Stimulated activated CD4-positive, alpha-beta T cell treated with anti-CD3 and anti-CD28 coated beads, Interleukin-4, amount 100 ng/mL, for 48 hours (primary cell): ENCODE data around the gene MRPL10.
A peak's percentile ranks its signal among the peaks of the same experiment; 100 is the strongest.

Source experiments
- DNase-seq, 2 donors: peaks; one replicate each; pipeline ENCODE4 v3.0.0-alpha.2; 2020; ENCODE audit warnings: low read depth in 2 of 2

MRPL10 gene

GRCh38 chr17:47813512-47814031, 17.8 kb downstream of the MRPL10 start:
- no peak for DNase-seq

- no peak for DNase-seq
Measured at GRCh38 chr17:47813077-47813476, 18.3 kb downstream of the MRPL10 start.

DNA sequence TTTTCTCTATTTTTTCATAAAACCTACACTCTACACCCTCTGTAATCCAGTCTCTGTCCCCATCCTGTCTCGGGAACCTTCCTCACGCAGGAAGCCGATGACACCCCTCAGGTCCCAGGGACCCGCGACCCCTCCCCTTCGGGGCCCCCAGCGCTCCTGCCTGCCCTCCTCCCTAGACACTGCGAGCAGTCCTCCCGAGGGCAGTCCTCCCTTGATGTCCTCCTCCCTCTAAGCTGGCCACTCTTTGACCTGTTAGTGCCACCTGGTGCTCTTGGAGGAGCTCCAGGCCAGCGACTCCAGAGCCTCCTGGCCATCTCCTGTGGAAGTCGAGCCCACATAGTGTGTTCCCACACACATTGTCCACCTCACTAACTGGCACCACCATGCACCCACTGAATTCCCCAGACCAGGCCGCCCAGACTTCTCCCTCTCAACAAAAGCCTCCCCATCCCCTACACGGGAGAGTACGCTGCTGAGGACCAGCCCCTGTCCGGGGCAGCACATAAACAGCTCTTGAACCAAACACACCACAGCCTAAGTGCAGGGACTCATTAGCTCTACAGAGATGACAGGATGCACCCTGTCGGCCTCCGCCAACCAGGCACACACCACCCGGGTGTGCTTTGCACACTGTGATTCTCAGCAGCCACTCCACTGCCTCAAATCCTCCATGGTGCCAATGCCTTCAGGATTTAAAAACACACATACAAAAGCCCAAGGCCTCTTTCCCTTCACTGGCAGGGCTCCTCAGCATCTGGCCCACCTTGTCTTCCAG, 19.0 kb downstream of the MRPL10 start:
- DNase-seq, result no peak

GRCh38 chr17:47811709-47812108, 19.6 kb downstream of the MRPL10 start:
- no peak for DNase-seq

- no peak for DNase-seq
Measured at GRCh38 chr17:47810901-47811635, 20.3 kb downstream of the MRPL10 start.

DNA sequence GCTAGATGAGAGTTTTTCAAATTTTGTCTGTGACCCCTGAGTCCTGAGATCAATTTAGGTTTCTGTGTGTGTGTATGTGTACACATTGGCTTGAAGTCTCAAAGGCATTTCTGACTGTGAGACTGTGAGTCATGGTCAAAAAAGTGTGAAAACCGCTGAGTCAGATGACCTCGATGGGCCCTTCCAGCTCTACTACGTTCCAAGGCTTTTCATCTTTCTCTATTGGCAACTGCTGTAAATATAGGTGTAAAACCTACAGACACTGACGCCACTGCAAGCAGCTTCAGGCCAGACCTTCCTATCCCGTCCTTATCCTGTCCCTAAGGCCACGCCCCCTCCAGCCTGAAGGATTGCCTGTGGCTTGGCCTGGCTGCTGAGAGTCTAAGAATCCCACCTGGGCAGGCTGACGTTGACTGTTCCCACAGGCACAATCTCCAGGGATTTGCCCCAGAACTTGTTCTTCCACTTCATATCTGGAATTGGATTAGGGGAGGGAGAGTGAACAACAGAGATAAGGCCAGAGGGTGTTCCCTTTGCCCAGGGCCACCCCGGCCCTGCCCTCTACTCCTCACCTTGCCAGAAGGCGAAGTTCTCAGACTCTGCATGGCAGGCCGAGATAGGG, 21.0 kb downstream of the MRPL10 start:
- no peak for DNase-seq

GRCh38 chr17:47808830-47809480, 22.4 kb downstream of the MRPL10 start:
- DNase-seq, result no peak

GRCh38 chr17:47808036-47808829, 23.1 kb downstream of the MRPL10 start:
- DNase-seq, result no peak

DNA sequence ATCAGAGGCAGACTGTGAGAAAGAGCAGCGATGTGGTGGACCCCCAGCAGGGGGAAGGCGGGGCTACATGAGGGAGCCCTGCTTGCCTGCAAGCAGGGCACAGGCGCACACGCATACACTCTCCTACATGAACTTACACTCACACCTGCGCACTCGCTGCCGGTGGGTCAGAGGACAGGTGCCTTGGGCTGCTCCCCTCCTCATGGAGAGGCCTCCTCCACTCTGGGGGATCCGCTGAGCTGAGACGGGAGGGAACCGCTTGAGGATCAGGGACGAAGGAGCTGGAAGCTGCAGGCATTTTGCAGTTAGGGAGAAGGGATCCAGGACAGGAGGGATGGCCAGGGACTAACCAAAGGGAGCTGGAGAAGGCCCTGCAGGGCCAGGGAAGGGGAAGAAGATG, 23.9 kb downstream of the MRPL10 start:
- no peak for DNase-seq

GRCh38 chr17:47806913-47807255, 24.5 kb downstream of the MRPL10 start:
- no peak for DNase-seq

- DNase-seq, result no peak
Measured at GRCh38 chr17:47806026-47806912, 25.1 kb downstream of the MRPL10 start.

DNA sequence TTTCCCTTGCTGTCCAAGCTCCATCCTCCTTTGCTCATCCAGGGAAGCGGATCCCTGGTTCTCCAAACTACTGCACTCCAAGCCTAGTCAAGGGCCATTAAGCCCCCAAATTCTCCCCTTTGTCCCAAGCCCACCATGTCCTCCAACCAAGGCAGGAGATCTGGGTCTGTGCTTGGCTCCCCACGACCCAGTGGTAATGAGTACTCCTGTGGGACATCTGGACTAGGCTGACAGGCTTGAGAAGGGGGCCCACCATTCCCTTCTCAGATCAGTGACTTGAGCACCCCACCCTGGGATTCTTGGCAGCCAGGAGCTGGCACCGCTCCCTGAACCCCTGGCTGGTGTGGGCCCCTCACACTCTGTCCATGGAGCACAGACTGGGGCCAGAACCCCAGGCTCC, 26.9 kb downstream of the MRPL10 start:
- no peak for DNase-seq

GRCh38 chr17:47803751-47804150, 27.6 kb downstream of the MRPL10 start:
- no peak for DNase-seq

DNA sequence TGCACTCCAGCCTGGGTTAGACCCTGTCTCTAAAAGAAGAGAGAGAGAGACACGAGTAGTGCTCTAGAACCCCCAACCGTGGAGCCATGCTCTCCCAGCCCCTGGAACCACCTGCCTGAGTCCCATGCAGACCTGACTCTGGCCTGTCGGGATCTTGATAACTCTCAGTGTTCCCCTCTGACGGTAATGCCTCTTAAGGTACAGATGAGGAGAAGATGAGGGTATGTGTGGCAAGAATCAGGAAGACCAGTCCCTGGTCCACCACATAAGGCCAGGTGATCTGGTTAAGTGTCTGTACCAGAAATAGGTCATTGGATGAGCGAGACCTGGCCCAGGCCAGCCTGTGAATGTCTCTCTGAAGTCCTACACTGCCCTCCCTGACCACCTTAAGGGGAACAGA, 28.1 kb downstream of the MRPL10 start:
- DNase-seq, result no peak

DNA sequence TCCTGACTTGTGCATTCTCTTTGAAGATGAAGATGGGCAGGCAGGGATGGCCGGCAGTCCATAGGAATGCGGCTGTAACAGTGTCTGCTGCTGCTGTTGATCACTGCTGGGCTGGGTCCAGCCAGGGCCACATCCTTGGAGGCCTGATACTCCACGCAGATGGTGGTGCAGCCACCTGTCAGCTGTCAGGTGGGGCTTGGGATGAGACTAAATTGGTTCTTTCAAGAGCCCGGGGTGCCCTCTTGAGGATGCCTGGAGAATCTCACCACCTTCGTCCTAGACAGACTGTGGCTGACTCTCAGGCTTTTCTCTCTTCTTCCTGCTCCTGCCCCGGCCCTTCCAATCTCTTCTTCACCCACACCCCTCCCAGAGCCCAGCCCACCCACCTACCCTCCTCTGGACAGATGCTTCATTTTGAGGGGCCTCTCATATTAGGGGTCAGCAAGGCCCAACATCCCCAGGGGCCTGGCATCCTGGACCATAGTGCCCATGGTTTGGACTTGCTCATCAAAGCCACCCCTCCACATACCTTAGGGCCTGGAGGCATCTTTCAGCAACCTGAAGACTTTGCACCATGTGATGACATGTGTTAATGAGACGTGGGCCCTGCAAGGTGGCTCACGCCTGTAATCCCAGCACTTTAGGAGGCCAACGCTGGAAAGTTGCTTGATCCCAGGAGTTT, 28.9 kb downstream of the MRPL10 start:
- peak; percentile 49 to 51 for DNase-seq

- DNase-seq, result no peak
Measured at GRCh38 chr17:47801906-47802305, 29.4 kb downstream of the MRPL10 start.

DNA sequence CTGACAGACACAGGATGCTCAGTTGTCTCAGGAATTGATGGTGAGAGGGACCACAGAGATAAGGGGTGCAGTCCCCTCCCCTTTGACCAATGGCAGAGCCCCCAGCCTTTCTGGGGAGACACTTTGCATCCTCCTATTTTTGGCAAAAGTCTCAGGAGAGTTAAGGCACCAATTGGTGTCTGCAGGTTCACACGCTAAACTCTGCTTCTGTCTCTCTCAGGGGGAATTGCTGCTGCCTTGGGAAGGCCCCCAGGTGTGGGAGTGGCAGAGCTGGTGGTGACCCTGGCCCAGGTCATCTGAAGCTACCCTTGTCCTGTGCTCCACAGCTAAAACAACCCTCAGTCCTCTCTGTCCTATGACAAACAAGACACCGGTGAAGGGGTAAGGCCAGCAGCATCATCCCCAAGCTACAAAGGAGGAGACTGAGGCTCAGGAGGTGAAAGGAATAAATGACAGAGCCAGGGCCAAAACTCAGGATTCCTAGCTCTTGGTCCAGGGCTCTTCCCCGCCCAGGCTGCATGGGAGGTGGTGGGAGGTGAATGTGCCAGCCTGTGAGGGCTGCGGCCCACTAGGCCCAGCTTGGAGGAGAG, 30.1 kb downstream of the MRPL10 start:
- DNase-seq, result no peak

- no peak for DNase-seq
Measured at GRCh38 chr17:47800686-47801085, 30.7 kb downstream of the MRPL10 start.

- DNase-seq, result no peak
Measured at GRCh38 chr17:47797797-47798196, 33.5 kb downstream of the MRPL10 start.
